ENCODE measurements around the gene DCAF12.

DCAF12 gene

DNA sequence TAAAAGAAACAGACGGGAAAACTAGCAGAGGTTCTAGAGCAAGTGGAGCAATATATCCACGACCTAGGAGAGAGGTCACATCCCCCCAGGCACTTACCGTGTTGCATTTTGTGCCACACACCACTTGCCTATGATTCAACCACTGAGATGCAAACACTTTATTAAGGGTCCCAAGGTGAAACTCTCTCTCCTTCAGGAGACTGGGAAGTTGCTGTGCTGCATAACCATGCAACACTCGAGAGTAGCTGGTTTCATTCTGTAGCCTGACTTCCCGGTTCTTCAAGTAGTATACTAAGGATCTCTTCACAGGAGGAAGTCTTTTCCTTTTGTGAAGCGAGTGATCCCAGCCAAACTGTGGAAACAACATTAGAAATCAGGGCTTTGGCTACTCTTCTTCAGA, 1.6 kb downstream of the DCAF12 start:
- DNase-seq, result no peak

- DNase-seq, result no peak
Observed at GRCh38 chr9:34124099-34124498, 2.4 kb downstream of the DCAF12 start.

DNA sequence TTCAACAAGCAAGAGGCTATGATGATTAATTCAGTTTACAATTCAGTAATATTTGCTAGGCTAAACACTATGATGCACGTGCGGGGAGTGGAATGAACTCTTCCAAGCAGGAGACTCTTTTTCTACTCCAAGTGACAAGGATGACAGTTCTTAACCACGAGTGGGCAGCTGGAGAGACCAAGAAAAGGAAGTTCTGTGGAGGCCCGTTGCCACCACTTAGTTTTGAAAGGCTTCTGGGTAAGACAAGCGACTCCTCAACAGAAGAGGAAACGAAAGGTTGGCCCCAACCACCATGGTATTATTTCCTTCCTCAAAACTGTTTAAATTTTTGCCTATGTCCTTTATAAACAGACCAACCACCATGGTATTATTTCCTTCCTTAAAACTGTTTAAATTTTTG, 2.8 kb downstream of the DCAF12 start:
- no peak for DNase-seq

DNA sequence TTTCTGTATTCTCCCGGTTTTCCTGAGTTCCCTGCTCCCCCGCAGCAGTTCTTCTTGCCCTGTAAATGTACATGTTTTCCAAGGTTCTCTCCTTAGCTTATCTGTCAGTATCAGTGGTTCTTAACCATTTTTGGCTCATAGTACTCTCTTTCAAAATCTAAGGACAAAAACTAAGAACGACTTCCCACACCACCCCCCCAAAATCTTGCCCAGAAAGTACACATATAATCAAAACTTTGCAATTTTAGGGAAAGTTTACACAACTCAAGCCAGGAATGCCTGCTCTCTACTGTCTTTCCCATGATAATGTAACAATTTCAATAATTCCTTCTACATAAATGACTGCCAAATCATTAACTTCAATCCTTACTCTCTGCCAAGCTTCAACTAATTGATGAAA, 4.5 kb downstream of the DCAF12 start:
- no peak for DNase-seq

DNA sequence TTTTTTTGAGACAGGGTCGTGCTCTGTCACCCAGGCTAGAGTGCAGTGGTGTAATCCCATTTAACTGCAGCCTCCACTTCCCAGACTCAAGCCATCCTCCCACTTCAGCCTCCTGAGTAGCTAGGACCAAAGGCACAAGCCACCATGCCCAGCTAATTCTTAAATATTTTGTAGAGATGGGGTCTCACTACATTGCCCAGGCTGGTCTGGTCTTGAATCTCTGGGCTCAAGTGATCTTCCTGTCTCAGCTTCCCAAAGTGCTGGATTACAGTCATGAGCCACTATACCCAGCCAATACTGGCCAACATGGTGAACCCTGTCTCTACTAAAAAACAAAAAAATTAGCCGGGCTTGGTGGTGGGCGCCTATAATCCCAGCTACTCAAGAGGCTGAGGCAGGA, 6.8 kb downstream of the DCAF12 start:
- no peak for DNase-seq

GRCh38 chr9:34114436-34114835, 12.1 kb downstream of the DCAF12 start:
- no peak for DNase-seq

DNA sequence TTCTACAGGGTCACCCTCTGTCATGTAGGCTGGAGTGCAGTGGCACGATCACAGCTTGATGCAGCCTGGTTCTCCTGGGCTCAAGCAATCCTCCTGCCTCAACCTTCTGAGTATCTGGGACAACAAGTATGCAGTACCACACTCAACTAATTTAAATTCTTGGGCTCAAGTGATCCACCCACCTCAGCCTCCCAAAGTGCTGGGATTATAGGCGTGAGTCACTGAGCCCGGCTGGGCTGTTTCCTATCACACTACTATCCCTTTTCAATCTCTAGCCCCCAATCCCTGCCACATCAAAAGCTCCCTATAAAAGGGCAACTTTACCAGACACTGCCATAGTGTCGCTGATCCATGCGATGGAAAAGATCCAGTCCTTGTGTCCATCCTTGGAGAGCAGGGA, 20.4 kb downstream of the DCAF12 start:
- no peak for DNase-seq

GRCh38 chr9:34102796-34103195, 23.7 kb downstream of the DCAF12 start:
- DNase-seq, result no peak

GRCh38 chr9:34098307-34098706, 28.2 kb downstream of the DCAF12 start:
- peak in 1 of 2 experiments; percentile 47 for DNase-seq

DNA sequence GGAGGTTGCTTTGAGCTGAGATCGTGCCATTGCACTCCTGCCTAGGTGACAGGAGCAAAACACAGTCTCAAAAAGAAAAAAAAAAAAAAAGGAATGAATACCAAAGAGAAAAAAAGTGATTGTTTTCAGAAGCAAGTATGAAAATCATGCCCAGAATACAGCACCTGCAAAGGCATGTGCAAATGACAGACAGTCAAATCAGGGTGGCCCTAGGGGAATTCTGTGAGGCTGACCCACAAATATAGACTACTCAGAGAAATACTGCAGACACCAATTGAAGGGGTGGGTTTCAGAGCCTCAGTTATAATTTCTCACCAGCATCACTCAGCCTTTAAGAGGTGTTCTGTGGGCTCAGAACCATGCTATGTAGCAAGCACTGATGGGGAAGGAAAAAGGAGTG, 28.6 kb downstream of the DCAF12 start:
- no peak for DNase-seq

DNA sequence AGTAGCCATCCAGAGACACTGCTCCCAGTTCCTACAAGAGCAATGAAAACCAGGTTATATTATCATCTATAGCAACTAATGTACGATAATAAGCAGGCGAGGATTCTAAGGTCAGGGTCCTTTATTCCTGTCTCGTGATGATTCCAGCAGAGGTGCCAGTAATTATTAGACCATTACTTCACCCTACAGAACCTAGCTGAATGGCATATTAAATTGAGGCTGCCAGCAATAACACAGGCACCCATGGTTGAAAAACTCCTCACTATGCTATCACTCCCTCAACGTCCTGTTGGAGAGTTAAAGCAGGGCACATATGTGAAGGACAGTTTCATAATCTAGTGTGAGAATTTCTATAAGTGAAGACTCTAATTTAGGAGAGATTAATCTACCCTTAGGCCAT, 29.7 kb downstream of the DCAF12 start:
- no peak for DNase-seq

GRCh38 chr9:34093578-34093977, 32.9 kb downstream of the DCAF12 start:
- DNase-seq, result no peak

DNA sequence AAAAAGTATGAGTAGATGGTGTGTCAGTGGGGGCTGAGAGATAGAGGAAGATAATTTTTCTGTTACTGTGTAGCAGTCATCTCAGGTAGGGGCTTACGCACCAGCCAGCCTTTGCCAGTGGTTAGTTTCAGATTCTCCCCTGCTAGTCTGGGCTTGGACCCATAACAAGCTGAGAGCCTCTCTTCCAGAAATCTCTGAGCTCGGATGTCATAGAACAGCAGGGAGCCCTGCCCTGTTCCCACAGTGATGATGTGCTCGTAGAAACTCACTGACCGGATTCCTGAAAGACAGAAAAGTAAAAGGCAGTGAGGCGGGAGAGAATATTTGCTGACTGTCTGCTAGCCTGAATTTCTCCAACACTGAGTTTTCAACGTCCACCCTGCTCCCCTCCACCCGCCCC, 37.2 kb downstream of the DCAF12 start:
- DNase-seq, result no peak

DNA sequence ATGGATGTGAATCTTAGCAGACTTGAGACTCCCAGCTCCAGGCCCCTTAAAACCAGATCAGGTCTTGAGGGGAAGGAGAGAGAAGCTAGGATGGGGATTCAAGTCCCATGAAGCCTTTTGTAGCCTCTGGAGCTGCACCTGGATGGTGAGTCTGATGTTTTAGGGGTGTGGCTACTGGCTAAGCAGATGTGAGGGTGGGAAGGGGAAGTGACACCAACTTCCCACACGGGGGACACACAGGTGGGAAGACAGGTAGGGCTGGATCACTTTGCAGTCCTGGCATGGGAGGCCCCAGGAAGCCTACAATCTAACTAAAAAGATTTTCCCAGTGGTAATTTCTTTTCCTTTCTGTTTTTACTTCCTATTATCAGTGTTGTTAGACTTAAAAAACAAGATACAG, 39.1 kb downstream of the DCAF12 start:
- no peak for DNase-seq

DNA sequence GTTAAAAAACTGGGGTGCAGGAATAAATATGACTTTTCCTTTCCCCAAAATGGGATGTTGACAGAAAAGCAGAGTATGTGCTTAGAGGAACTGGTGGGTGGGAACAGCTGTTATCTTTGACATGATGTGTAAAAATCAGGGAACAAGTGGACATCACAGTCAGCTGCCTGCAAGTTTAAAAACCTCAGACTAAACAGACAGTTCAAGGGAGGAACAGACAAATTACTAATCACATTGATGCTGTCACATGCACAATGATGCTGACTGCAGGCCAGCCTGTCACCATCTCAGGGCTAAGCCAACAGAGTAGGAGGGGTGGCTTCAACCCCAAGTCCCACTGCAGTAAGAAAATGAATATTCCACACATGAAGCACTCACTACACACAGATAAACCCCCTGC, 39.6 kb downstream of the DCAF12 start:
- no peak for DNase-seq

GRCh38 chr9:34085581-34086500, 40.7 kb downstream of the DCAF12 start:
- DNase-seq, result no peak

GRCh38 chr9:34084562-34084961, 41.9 kb downstream of the DCAF12 start:
- DNase-seq, result no peak

DNA sequence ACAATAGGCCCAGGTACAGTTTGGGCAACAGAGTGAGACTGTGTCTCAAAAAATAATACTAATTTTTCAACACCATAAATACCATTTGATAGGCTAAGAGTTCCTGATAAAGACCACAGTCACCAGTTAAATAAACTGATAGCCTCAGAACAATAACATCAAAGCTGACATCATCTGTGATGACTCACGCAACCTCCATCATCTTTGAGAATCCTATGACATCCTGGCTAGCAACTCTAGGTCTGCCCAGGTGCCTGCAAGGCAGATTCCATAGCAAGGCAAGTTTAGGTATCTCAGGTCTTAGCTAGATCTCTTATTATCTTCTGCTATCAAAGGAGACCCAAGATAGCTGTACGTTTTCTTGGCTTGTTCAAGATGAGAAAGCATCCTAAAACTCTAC, 47.3 kb downstream of the DCAF12 start:
- DNase-seq, result no peak

GRCh38 chr9:34072868-34073590, 53.5 kb downstream of the DCAF12 start:
- DNase-seq, result no peak

GRCh38 chr9:34072410-34072809, 54.1 kb downstream of the DCAF12 start:
- DNase-seq, result peak in 1 of 2 experiments; percentile 29

DNA sequence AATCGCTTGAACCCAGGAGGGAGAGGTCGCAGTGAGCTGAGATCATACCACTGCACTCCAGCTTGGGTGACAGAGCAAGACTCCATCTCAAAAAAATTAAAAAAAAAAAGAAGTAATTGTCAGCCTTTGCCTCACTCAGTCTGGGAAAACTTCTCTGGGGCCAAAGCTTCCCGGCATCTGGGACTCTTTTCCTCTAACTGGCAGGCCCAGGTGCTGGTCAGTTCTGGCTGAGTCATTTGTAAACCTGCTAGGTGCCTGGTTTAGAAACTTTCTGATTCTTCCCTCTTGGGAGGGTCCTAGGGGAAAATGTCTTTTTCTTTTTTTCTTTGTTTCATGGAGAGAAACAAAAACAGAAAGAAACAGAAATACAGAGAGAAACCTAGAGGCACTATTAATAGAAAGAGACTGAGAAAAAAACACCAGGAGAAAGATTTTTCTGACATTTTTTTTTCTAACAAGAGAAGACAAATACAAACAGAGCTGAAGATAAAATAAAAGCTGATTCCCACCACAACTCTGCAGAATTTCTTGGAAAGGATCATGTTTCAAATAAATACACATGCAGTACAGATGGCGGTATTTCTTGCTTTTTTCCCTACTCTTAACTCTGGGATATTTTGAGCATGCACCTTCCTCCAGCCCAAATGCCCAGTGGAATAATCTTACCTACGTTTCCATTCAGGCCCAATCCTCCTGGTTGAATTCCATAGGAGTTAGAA, 55.7 kb downstream of the DCAF12 start:
- peak in 1 of 2 experiments; percentile 7 for DNase-seq

DNA sequence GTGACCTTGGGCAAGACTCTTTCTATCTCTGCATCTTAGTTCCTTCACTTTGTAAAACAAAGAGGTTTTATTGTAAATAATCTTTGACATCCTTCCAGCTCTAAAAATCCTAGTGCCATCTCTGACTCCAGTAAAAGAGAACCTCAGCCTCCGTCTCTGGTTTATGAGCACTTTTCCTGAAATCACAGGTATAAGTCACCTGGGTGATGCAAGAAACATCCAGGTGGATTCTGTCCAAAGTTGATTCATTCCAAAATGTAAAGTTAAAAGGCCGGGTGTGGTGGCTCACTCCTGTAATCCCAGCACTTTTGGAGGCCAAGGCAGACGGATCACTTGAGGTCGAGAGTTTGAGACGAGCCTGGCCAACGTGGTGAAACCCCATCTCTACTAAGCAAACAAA, 56.7 kb downstream of the DCAF12 start:
- DNase-seq, result no peak

GRCh38 chr9:34065541-34065940, 61.0 kb downstream of the DCAF12 start:
- DNase-seq, result peak in 1 of 2 experiments; percentile 23

GRCh38 chr9:34059954-34060353, 66.5 kb downstream of the DCAF12 start:
- DNase-seq, result no peak
